Upper lobe of left lung (tissue), 4 donors: ENCODE results near the gene MACROD2.

ENCODE experiments used
- CTCF ChIP-seq, 6 experiments: fragments of 450-650 bp in 4 of 6; fragments of 200-600 bp in 2 of 6; sonication (generic) in 2 of 6; IDR thresholded peaks; one replicate each; pipeline ENCODE4 v1.5.1; 2016 to 2019; ENCODE audit warnings: antibody characterized with exemption in 6 of 6
- EP300 ChIP-seq, 4 donors: sonication (generic); formaldehyde crosslinking; IDR thresholded peaks; one replicate each; pipeline ENCODE4 v1.5.1; 2017; ENCODE audit warnings: antibody characterized with exemption in 4 of 4, control low read depth in 2 of 4
- POLR2A ChIP-seq, 4 donors: fragments of 450-650 bp; IDR thresholded peaks; one replicate each; pipeline ENCODE4 v1.5.1; 2016 to 2017; ENCODE audit warnings: antibody characterized with exemption in 4 of 4, mild to moderate bottlenecking in 2 of 4
- POLR2AphosphoS5 ChIP-seq, 2 donors: sonication (generic); formaldehyde crosslinking; IDR thresholded peaks; one replicate each; pipeline ENCODE4 v1.5.1; 2017; ENCODE audit warnings: antibody characterized with exemption in 2 of 2

GRCh38 chr20:15811951-15812350, 1816.6 kb downstream of the MACROD2 start:
- TF ChIP-seq CTCF (IDR thresholded peaks at IDR 0.05) (no peak), POLR2A (IDR thresholded peaks at IDR 0.05) (no peak), POLR2AphosphoS5 (IDR thresholded peaks at IDR 0.05) (no peak), EP300 (IDR thresholded peaks at IDR 0.05) (no peak)
